HG03159 (cell line): ENCODE results near the gene NSD2.

Experiments used
- ATAC-seq: cut with Tn5 transposase; IDR thresholded peaks from one replicate; pipeline ENCODE4 v1.9.1; 2021; ENCODE audit warnings: mild to moderate bottlenecking, moderate library complexity; ENCODE audit not compliant: unreplicated experiment

Gene NSD2

GRCh38 chr4:1967512-1968149 is 96.4 kb downstream of the NSD2 start:
- no peak for ATAC-seq

- ATAC-seq, result no peak
Observed at GRCh38 chr4:1968686-1969295, 97.6 kb downstream of the NSD2 start.

DNA sequence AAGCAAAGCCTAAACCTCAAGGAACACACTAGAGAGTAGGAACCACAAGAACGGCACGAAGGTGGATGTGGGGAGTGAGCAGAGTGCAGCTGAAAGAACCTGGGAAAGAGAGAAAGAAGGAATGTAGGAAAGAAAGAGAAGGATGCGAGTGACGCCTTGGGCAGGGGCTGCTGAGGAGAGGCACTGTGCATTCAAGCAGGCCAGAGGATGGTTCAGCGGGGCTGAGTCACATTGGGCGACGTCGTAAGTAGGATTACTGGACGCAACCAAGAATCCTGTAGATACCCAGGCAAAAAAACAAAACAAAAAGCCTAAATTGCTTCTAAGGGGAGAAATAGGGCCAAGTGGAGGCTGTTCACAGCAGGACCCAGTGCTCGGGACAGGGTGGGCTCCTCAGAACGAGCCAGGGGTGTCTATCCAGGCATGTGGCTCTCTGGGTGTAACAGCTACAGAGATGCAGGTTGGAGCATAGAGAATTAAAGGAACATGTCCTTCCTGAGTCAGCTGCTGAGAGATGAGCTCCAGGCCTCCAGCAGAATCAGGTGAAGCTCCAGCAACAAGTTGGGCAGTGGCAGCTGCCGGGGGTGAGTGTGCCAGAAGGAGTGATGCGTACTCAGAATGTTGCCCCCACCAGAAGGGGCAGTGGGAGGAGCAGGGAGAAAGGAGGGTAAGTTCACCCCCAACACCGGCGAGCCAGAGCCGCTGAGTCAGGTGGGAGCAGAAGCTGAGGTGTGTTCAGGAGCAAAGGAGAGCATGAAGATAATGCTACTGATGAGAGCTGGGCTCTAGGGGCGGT is 98.9 kb downstream of the NSD2 start:
- ATAC-seq, result no peak

- ATAC-seq, result no peak
Observed at GRCh38 chr4:1970926-1971325, 99.7 kb downstream of the NSD2 start.

- ATAC-seq, result no peak
Observed at GRCh38 chr4:1971456-1972200, 100.4 kb downstream of the NSD2 start.

DNA sequence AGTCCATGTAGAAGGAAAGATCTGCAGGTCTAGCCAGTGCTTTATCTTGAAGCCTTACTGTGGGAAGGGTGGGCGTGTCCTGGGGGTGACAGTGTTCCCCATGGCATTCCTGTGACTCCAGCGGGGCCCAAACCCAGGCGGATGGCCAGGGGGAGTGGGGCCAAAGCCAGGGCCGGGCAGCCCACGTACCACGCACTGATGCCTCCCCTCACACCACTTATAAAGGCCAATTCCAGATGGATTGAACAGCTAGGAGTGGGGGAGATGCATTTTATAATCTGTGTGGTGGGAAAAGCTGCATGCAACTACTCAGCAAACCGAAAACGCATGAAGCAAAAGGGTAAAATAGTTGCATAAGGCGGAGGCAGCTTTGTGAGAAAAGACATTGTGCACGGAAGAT is 101.2 kb downstream of the NSD2 start:
- ATAC-seq, result no peak

- no peak for ATAC-seq
Observed at GRCh38 chr4:1973218-1973617, 102.0 kb downstream of the NSD2 start.

GRCh38 chr4:1973661-1974060 is 102.5 kb downstream of the NSD2 start:
- ATAC-seq, result no peak

- ATAC-seq, result no peak
Observed at GRCh38 chr4:1974840-1975239, 103.6 kb downstream of the NSD2 start.

GRCh38 chr4:1975391-1975801 is 104.2 kb downstream of the NSD2 start:
- no peak for ATAC-seq

DNA sequence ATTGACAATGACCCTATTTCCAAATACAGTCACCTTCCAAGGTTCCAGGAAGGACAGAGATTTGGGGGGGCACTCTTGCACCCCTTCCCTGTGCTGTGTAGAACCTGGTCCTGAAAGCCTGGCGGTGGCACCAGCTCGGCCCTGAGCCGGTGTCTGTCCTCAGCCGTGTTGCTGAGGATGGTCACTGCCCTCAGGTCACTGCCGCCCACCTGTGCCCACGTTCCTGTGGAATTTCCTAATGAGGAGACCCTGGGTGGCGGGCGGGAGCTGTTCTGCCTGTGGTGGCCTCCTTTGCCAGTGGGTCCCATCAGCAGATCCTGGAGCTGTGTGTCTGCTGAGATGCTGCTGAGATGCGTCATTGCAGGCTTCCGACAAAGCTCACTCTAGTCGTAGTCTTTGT is 104.7 kb downstream of the NSD2 start:
- no peak for ATAC-seq

GRCh38 chr4:1976416-1977352 is 105.5 kb downstream of the NSD2 start:
- no peak for ATAC-seq

- no peak for ATAC-seq
Observed at GRCh38 chr4:1978226-1978625, 107.0 kb downstream of the NSD2 start.

GRCh38 chr4:1978741-1979476 is 107.7 kb downstream of the NSD2 start:
- ATAC-seq, result no peak

DNA sequence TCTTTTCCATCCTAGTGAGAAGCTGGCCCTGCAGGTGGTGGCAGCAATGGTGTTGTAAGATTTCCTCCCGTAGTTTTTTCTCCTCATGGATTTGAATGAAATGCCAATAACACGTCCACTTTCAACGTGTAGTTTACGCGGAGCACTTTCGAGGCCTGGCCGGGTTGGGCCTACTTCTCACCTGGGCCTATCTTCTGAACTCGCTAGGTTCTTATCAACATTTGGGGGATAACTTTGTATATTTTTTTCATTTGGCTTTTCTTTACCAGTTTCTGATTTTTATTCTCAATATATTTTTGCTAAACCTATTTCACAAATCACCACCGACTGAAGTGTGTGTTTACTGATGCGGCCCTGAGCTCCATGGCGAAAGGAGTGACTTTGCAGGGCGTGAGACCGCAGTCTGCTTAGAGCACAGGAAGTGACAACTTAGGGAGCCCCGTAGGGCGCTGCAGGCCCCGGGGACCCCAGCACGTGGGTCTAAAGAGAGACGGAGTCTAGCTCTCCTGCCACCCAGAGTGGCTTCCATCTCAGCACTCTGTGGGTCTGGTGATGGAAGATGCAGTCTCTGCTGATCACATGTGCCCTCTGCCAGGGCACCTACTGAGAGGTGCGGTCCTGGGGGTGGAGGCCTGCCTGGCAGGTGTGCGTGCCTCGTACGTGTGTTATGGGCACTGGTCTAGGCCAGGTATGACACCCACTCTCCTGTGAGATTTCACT is 108.4 kb downstream of the NSD2 start:
- ATAC-seq, result no peak

DNA sequence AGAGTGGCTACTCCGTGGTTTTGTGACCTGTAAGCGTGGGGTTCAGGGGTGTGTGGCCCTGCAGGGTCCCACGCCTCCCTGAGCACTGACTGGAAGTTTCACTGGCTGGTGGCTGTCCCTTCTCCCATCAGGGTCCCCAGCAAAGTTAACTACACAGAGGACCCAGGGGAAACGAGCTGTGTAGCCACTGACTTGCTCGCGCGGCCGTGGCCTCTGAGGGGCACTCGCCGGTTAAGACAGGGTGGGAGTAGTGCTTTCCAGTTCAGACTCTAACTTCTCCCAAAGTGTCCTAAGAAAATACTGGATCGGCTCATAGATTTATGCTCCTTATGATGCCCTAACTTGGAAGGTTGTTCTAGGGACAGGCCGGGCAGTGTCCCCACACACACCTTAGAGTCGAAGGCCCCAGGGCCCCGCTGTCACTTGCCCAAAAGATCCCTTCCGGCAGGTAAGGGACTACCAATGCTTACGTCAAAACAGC is 109.4 kb downstream of the NSD2 start:
- no peak for ATAC-seq

DNA sequence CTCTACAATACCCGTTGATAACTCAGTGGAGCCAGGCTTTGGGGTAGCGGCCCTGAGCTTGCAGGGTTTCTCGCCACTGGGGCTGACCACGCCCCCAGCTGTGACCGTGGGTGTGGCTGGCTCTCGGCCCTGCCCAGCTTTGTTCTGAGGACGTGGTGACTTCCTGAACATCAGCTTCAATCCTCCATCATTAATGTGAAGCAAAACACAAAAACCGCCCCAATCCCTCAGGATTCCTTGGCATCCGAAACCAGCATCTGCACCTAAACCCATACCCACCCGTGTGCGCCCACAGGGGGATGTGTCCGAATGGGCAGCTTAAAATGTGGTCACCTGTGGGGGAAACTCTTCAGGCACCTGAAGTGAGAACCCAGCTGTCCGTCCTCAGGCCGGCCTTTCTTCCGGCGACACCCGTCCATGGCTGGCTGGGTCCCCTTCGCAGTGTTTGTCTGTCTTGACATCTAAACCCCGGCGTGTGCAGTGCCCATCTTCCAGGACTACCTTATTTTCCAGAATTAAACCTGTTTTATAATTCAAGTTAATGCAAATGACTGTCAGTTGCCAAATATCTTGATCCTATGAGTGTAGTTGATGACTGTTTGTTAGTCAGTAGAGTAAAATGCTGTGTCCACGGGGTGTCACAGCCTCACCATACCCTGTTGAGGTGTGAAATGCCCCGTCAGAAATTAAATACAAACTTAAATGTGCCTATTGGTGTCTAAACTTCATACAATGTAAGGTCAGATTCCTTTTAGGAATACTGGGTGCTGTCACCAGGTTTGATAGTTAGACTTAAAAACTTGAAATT is 110.3 kb downstream of the NSD2 start:
- ATAC-seq, result no peak
